PFSK-1 (cell line): ENCODE results near the gene OSBPL6.

Experiments used
- FOXP2 ChIP-seq: optimal IDR thresholded peaks from 2 replicates; pipeline ENCODE3; 2011; ENCODE audit warnings: borderline replicate concordance, control low read depth, inconsistent platforms; ENCODE audit not compliant: insufficient read depth; ENCODE audit errors: extremely low read length, extremely low read depth
- POLR2AphosphoS5 ChIP-seq: IDR thresholded peaks from 2 replicates; pipeline ENCODE4 v1.6.1; 2012; ENCODE audit warnings: low read depth, mild to moderate bottlenecking, control low read depth, low read length, moderate library complexity
- SIN3A ChIP-seq: IDR thresholded peaks from 2 replicates; pipeline ENCODE4 v1.6.1; 2012; ENCODE audit warnings: mild to moderate bottlenecking, low read length, moderate library complexity, borderline replicate concordance; ENCODE audit not compliant: insufficient read depth
- TAF1 ChIP-seq: IDR thresholded peaks from 2 replicates; pipeline ENCODE4 v1.6.1; 2012; ENCODE audit warnings: low read length, control low read depth, borderline replicate concordance; ENCODE audit not compliant: insufficient read depth
- TF ChIP-seq, protein P1 (sequence below), 2 experiments: IDR thresholded peaks; 2 replicates each; pipeline versions ENCODE4 v1.6.1 to v1.8.0; 2011 to 2012; ENCODE audit warnings: low read depth in 2 of 2, low read length in 2 of 2, control low read depth in 1 of 2, inconsistent platforms in 1 of 2, mild to moderate bottlenecking in 1 of 2, moderate library complexity in 1 of 2; ENCODE audit not compliant: insufficient read depth in 1 of 2

OSBPL6 gene

DNA sequence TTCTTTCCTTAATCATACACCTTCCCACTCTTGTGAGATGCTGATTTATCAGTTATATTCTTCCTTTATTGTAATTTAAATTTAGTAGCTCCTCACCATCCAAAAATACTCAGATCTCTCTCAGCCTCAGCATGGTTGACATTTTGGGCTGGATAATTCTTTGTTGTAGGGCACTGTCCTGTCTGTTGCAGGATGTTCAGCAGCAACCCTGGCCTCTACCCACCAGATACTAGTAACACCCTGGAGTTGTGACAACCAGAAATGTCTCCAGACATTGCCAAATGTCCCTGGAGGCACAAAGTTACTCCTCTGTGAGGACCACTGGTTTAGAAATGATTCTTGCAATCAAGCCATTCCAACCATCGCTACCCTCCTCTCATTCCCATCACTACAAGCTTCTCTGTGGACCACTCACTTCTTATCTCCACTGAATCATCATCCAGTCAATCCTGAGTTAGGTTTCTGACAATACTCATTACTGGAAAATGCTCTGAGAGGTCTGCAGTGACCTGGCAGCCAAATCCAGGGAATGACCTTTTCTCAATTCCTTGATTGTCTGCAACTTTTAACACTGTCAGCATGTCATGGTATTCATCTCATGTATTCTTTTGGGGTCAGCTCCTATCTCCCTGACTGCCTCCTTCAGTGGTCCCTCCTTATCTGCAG is 43.3 kb downstream of the OSBPL6 start:
- TF ChIP-seq, protein P1, sequence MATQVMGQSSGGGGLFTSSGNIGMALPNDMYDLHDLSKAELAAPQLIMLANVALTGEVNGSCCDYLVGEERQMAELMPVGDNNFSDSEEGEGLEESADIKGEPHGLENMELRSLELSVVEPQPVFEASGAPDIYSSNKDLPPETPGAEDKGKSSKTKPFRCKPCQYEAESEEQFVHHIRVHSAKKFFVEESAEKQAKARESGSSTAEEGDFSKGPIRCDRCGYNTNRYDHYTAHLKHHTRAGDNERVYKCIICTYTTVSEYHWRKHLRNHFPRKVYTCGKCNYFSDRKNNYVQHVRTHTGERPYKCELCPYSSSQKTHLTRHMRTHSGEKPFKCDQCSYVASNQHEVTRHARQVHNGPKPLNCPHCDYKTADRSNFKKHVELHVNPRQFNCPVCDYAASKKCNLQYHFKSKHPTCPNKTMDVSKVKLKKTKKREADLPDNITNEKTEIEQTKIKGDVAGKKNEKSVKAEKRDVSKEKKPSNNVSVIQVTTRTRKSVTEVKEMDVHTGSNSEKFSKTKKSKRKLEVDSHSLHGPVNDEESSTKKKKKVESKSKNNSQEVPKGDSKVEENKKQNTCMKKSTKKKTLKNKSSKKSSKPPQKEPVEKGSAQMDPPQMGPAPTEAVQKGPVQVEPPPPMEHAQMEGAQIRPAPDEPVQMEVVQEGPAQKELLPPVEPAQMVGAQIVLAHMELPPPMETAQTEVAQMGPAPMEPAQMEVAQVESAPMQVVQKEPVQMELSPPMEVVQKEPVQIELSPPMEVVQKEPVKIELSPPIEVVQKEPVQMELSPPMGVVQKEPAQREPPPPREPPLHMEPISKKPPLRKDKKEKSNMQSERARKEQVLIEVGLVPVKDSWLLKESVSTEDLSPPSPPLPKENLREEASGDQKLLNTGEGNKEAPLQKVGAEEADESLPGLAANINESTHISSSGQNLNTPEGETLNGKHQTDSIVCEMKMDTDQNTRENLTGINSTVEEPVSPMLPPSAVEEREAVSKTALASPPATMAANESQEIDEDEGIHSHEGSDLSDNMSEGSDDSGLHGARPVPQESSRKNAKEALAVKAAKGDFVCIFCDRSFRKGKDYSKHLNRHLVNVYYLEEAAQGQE (IDR thresholded peaks at IDR 0.05; ENCODE audit: insufficient read depth in 1 of 2, low read depth in 2 of 2, low read length in 2 of 2), result no peak
- TF ChIP-seq SIN3A (no peak), POLR2AphosphoS5 (no peak), TAF1 (no peak), FOXP2 (no peak)

DNA sequence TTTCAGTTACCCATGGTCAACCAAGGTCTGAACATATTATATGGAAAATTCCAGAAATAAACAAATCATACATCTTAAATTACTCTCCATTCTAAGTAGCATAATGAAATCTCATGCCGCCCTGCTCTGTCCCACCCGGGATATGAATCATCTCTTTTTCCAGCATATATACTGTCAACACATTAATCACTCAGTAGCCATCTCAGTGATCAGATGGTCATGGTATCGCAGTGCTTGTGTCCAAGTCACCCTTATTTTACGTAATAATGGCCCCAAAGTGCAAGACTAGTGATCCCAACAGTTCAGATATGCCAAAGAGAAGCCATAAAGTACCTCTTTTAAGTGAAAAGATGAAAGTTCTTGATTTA is 43.8 kb downstream of the OSBPL6 start:
- TF ChIP-seq FOXP2 (no peak), SIN3A (0 out of 2 replicates have a peak, but pooled peaks have one; percentile 34), TAF1 (no peak)

DNA sequence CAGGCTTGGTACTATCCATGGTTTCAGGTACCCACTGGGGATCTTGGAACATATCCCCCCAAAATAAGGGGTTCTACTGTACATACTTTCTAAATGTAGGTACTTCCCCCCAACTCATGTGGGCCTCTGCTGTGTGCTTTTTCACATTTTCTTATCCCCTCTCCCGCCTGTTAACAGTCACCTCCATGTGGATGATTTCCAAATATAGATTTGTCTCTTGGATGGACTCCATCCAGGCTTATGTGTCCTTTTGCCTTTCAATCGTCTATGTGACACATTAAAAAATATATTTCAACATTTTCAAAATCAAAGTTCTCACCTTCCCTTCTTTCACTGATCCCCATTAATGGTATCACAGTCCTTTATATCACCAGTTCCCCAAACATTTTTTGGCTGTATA is 44.4 kb downstream of the OSBPL6 start:
- TF ChIP-seq POLR2AphosphoS5 (no peak), TAF1 (no peak), SIN3A (no peak)
- TF ChIP-seq, protein P1 (IDR thresholded peaks at IDR 0.05; ENCODE audit: insufficient read depth in 1 of 2, low read depth in 2 of 2, low read length in 2 of 2), result no peak

DNA sequence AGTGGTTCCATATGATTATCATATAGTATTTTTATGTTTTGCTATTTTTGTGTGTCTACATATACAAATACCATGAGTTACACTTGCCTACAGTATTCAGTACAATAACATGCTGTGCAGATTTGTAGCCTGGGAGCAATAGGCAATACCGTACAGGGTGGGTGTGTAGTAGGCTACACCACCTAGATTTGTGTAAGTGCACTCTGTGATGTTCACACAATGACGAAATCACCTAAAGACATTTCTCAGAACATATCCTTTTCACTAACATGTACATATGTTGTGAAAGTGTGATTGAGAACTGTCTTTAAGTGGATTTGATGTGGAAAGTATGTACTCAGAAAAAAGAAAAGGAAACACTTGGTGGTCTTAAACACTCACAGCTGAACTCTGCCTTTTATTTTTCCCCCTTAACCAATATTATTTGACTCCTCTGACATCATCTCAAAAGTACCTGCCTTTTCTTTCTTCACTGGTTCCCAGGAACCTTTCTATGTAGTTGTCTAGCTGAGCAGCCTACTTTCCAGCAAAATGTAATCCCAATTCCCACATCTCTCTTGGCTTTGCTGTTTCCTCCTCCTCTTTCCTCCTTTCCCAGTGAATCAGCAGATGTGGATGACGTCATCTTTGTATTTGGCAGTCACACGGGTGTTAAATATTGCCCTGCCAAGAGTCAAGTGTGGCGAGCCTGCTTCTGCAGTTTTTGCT is 47.7 kb downstream of the OSBPL6 start:
- TF ChIP-seq POLR2AphosphoS5 (no peak), SIN3A (0 out of 2 replicates have a peak, but pooled peaks have one; percentile 66), FOXP2 (no peak), TAF1 (no peak)
- TF ChIP-seq, protein P1 (IDR thresholded peaks at IDR 0.05; ENCODE audit: insufficient read depth in 1 of 2, low read depth in 2 of 2, low read length in 2 of 2), result no peak

DNA sequence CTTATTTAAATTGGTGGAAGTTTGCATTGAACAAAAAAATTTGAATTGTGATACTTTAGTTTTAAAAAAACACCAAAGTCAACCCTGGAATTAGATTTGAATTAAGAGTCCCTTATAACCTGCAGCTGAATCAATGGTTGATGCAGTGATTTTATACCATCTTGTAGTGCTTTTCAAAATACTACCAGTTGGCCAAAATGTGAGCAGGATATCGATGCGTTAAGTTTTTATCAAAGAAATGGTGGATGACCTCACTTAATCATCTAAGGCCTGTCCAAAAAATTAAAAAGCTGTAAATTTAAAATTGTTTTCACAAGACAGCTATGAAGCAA is 48.2 kb downstream of the OSBPL6 start:
- TF ChIP-seq SIN3A, result no peak
- TF ChIP-seq POLR2AphosphoS5, result no peak
- no peak for TF ChIP-seq FOXP2
- TF ChIP-seq, protein P1 (IDR thresholded peaks at IDR 0.05; ENCODE audit: insufficient read depth in 1 of 2, low read depth in 2 of 2, low read length in 2 of 2), result no peak
- no peak for TF ChIP-seq TAF1
